GM12865 (cell line): ENCODE data around the gene CA5A.
A peak's percentile ranks its signal among the peaks of the same experiment; 100 is the strongest.

Source experiments
- DNase-seq: peaks from one replicate; pipeline ENCODE4 v3.0.0; 2010; ENCODE audit warnings: low read depth
- H3K4me3 ChIP-seq: 2 replicates; pipeline ENCODE4 v1.5.1; 2011; ENCODE audit warnings: mild to moderate bottlenecking, low read depth, low read length, control low read depth
- TF ChIP-seq, protein P1 (sequence below): IDR thresholded peaks from 2 replicates; pipeline ENCODE4 v1.5.1; 2011; ENCODE audit warnings: low read length, control low read depth, low read depth, inconsistent platforms; ENCODE audit not compliant: insufficient read depth; ENCODE audit errors: missing control alignments

The CA5A gene

DNA sequence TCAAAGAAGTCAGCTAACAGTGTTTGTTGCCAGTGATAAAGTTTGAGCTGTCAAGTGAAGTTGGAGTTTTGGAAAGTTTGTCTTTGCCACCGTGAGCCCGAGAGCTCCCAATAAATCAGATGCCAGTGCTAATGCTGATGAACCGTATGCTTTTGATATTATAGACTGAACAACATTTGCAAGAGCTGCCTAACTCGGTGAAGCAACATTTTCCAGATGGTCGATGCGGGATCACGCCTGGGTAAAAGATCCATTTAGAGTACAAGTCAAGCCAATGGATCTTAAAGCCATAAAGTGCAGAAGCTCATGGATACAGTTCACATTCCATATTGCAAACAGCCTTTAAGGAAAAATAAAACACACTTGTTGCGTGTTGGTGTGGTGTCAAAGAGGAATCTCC lies 24.5 kb upstream of the CA5A start:
- DNase-seq, result no peak
- TF ChIP-seq, protein P1, sequence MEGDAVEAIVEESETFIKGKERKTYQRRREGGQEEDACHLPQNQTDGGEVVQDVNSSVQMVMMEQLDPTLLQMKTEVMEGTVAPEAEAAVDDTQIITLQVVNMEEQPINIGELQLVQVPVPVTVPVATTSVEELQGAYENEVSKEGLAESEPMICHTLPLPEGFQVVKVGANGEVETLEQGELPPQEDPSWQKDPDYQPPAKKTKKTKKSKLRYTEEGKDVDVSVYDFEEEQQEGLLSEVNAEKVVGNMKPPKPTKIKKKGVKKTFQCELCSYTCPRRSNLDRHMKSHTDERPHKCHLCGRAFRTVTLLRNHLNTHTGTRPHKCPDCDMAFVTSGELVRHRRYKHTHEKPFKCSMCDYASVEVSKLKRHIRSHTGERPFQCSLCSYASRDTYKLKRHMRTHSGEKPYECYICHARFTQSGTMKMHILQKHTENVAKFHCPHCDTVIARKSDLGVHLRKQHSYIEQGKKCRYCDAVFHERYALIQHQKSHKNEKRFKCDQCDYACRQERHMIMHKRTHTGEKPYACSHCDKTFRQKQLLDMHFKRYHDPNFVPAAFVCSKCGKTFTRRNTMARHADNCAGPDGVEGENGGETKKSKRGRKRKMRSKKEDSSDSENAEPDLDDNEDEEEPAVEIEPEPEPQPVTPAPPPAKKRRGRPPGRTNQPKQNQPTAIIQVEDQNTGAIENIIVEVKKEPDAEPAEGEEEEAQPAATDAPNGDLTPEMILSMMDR, result no peak
- no peak overlapping the region for H3K4me3 ChIP-seq

GRCh38 chr16:87960296-87960695 lies 24.0 kb upstream of the CA5A start:
- H3K4me3 ChIP-seq, result no peak overlapping the region
- TF ChIP-seq, protein P1, result no peak
- no peak for DNase-seq

DNA sequence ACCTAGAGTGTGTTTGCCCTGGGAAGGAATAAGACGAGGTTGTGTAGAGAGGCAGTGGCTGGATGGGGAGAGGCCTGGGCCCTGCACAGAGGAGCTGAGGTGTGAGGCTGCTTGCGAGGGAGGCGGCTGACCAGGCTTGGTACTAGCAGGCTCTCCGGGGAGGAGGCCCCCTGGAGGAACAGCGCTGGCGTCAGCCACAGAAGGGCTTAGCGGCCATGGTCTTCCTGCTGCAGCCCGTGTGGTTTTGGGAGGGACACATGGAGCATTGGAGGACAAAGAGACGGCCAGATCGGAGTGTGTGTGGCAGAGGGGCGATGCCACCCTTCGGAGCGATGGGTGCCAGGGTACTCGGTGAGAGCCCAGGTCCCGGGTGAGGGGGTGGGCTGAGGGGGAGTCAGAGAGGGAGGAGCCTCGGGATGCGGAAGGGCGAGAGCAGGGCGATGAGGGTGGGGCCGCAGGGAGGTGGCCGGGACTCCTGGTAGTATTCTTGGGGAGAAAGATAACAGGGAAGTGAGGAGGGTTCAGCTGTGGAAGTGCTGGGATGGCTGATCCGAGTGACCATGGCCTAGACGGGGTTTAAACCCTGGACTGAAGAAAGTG lies 23.2 kb upstream of the CA5A start:
- no peak overlapping the region for H3K4me3 ChIP-seq
- TF ChIP-seq, protein P1, result no peak
- no peak for DNase-seq

GRCh38 chr16:87958632-87959031 lies 22.3 kb upstream of the CA5A start:
- no peak for DNase-seq
- TF ChIP-seq, protein P1, result no peak
- no peak overlapping the region for H3K4me3 ChIP-seq

DNA sequence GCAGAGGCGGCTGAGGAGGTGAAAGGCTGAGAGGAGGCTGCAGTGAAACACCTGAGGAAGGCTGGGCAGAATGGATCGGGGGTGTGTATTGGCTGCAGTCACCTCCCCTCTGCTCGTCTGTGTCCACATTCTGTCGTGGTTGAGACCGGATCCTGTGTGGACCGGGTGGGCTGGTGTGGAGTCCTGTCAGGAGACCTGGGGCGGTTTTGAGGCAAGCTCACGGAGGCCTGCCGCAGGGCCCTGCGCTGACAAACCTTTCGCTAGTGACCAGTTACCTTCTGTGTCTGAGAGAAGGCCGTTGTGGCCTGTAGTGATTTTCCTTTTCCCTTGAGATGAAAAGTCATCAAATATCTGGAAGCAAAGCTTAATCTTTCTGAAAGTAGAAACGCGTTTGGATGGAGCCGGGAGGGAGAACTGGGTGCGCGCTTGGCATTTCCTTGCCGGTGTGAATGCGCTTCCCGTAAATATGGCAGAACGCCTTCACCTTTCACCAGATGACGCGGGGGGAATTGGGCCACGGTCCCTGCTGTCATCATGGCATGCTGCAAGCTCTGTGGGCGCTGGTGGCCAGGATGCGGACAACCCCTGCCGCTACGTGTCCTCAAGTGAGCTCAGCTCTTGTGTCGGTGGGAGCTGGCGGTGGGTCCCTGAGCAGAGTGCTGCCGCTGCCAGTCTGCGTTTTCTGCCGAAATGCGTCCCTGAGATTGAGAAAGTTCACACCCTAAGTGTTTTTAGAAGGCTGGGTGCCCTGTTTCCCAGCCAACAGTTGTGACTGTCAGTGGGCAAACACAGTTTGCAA lies 21.2 kb upstream of the CA5A start:
- DNase-seq, result no peak
- H3K4me3 ChIP-seq, result no peak overlapping the region
- TF ChIP-seq, protein P1, result no peak

- H3K4me3 ChIP-seq, result peak overlapping the region; percentile 17
- DNase-seq, result peak; percentile 82
- TF ChIP-seq, protein P1, result peak; percentile 45
Observed at GRCh38 chr16:87956365-87957231, 20.3 kb upstream of the CA5A start.
